Uterus (tissue), 2 donors: ENCODE results near the gene ARL10.

Experiments
- POLR2A ChIP-seq, 2 donors: fragments of 450-650 bp; IDR thresholded peaks; one replicate each; pipeline ENCODE4 v1.6.1; 2016; ENCODE audit warnings: antibody characterized with exemption in 2 of 2, mild to moderate bottlenecking in 1 of 2, moderate library complexity in 1 of 2
- TF ChIP-seq, protein P1 (sequence below), 4 experiments: fragments of 200-600 bp in 2 of 4; fragments of 450-650 bp in 2 of 4; sonication (generic) in 2 of 4; IDR thresholded peaks; one replicate each; pipeline ENCODE4 v1.5.1; 2016 to 2019; ENCODE audit warnings: antibody characterized with exemption in 4 of 4, mild to moderate bottlenecking in 2 of 4, moderate library complexity in 1 of 4

DNA sequence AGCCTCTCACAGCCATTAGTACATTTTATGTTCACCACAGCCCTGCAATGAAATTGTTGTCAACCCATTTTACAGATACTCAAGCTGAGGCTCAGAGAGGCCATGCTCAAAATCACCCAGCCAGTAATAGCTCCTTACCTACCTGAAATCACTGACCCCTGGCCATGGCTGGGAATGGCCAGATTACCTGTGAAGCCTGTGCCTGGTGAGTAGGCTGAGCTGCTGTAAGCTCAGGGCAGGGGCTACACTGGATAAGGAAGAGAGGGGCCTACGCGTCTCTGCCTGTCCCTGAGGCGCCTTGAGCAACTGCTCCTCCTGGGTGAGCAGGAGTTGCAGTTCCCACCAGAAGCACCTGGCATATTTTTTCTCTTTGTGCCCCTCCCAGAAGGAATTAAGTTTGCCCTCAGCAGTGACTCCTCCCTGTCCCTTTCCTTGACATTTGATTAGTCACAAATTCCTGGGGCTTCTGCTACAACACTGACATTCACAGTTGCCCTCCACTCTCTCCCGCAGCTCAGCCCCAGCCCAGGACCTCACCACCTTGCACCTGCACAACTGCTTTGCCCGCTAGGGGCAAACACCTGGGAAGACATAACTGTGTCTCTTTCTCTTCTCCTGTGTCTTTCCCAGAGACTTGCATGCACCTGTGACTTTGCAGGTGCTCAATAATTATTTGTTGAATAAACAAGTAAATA lies 45.3 kb downstream of the ARL10 start:
- TF ChIP-seq, protein P1, sequence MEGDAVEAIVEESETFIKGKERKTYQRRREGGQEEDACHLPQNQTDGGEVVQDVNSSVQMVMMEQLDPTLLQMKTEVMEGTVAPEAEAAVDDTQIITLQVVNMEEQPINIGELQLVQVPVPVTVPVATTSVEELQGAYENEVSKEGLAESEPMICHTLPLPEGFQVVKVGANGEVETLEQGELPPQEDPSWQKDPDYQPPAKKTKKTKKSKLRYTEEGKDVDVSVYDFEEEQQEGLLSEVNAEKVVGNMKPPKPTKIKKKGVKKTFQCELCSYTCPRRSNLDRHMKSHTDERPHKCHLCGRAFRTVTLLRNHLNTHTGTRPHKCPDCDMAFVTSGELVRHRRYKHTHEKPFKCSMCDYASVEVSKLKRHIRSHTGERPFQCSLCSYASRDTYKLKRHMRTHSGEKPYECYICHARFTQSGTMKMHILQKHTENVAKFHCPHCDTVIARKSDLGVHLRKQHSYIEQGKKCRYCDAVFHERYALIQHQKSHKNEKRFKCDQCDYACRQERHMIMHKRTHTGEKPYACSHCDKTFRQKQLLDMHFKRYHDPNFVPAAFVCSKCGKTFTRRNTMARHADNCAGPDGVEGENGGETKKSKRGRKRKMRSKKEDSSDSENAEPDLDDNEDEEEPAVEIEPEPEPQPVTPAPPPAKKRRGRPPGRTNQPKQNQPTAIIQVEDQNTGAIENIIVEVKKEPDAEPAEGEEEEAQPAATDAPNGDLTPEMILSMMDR (IDR thresholded peaks at IDR 0.05) = no peak
- TF ChIP-seq POLR2A (IDR thresholded peaks at IDR 0.05) = no peak
